CD14-positive monocyte (primary cell): ENCODE results near the gene PRKAG3. TPM values are rescaled to one million over a fixed set of nuclear protein-coding genes. Genes with fewer than 3 reads are reported as not detected.
A peak's percentile ranks its signal among the peaks of the same experiment; 100 is the strongest.

Experiments used
- DNase-seq, 3 donors: peaks; one replicate each; pipeline ENCODE4 v3.0.0-alpha.2; 2011 to 2022
- H2AFZ ChIP-seq: 2 replicates; pipeline ENCODE4 v1.6.0; 2012; ENCODE audit warnings: mild to moderate bottlenecking, low read depth, low read length, inconsistent platforms; ENCODE audit not compliant: insufficient read depth, poor library complexity, severe bottlenecking
- H3K27ac ChIP-seq, 2 donors: 1 replicate in 1 of 2; 2 replicates in 1 of 2; pipeline ENCODE4 v1.5.1; 2012 to 2013; ENCODE audit warnings: low read length in 2 of 2, control low read depth in 1 of 2, inconsistent platforms in 1 of 2, low read depth in 1 of 2, mild to moderate bottlenecking in 1 of 2
- H3K27me3 ChIP-seq, 2 donors: one replicate each; pipeline versions ENCODE4 v1.6.0 to v1.6.1; 2011 to 2013; ENCODE audit warnings: low read length in 2 of 2; ENCODE audit not compliant: control insufficient read depth in 2 of 2, insufficient read depth in 2 of 2
- H3K36me3 ChIP-seq, 2 donors: replicated peaks in 1 of 2; 1 replicate in 1 of 2; 2 replicates in 1 of 2; pipeline versions ENCODE4 v1.5.1 to v1.6.1; 2012 to 2013; ENCODE audit warnings: low read length in 2 of 2, control low read depth in 1 of 2, inconsistent platforms in 1 of 2, mild to moderate bottlenecking in 1 of 2; ENCODE audit not compliant: insufficient read depth in 2 of 2, control insufficient read depth in 1 of 2
- H3K4me1 ChIP-seq, 2 donors: 1 replicate in 1 of 2; 2 replicates in 1 of 2; pipeline versions ENCODE4 v1.5.1 to v1.6.1; 2012 to 2013; ENCODE audit warnings: low read length in 2 of 2, control low read depth in 1 of 2, inconsistent platforms in 1 of 2, mild to moderate bottlenecking in 1 of 2, moderate library complexity in 1 of 2; ENCODE audit not compliant: insufficient read depth in 2 of 2, control insufficient read depth in 1 of 2
- H3K4me2 ChIP-seq: replicated peaks from 2 replicates; pipeline ENCODE3; 2012; ENCODE audit warnings: low read length, moderate library complexity, mild to moderate bottlenecking; ENCODE audit not compliant: poor library complexity, severe bottlenecking; ENCODE audit errors: extremely low read depth
- H3K4me3 ChIP-seq, 3 experiments: fragments of 200-600 bp in 1 of 3; sonication (generic) in 1 of 3; replicated peaks in 1 of 3; 1 replicate in 2 of 3; 2 replicates in 1 of 3; pipeline ENCODE4 v1.5.1; 2011 to 2013; ENCODE audit warnings: low read length in 3 of 3, mild to moderate bottlenecking in 3 of 3, control low read depth in 2 of 3, low read depth in 2 of 3, inconsistent platforms in 1 of 3, moderate library complexity in 1 of 3
- H3K79me2 ChIP-seq: 2 replicates; pipeline ENCODE4 v1.6.0; 2012; ENCODE audit warnings: mild to moderate bottlenecking, control low read depth, inconsistent platforms, low read length, moderate library complexity; ENCODE audit not compliant: insufficient read depth
- H3K9ac ChIP-seq: 2 replicates; pipeline ENCODE4 v1.6.0; 2017; ENCODE audit warnings: low read length, mild to moderate bottlenecking; ENCODE audit not compliant: insufficient read depth, poor library complexity, severe bottlenecking
- H3K9me3 ChIP-seq, 2 donors: replicated peaks in 1 of 2; 1 replicate in 1 of 2; 2 replicates in 1 of 2; pipeline versions ENCODE4 v1.5.1 to v1.6.1; 2012 to 2013; ENCODE audit warnings: low read length in 2 of 2, control low read depth in 1 of 2; ENCODE audit not compliant: control insufficient read depth in 1 of 2, insufficient read depth in 1 of 2
- H4K20me1 ChIP-seq: 2 replicates; pipeline ENCODE4 v1.6.0; 2012; ENCODE audit warnings: mild to moderate bottlenecking, low read length, control low read depth, moderate library complexity; ENCODE audit not compliant: insufficient read depth
- H3K27ac Mint-ChIP-seq, 7 donors: one replicate each; pipeline ENCODE4 v1.8.0; 2020; ENCODE audit warnings: mild to moderate bottlenecking in 7 of 7, mixed read lengths in 7 of 7, moderate library complexity in 6 of 7, inconsistent platforms in 2 of 7
- H3K27me3 Mint-ChIP-seq, 3 donors: one replicate each; pipeline ENCODE4 v1.8.0; 2021 to 2022; ENCODE audit warnings: low read depth in 3 of 3, mild to moderate bottlenecking in 3 of 3, mixed read lengths in 3 of 3, moderate library complexity in 3 of 3, inconsistent platforms in 1 of 3
- H3K36me3 Mint-ChIP-seq, 2 donors: one replicate each; pipeline ENCODE4 v1.8.0; 2020; ENCODE audit warnings: mixed read lengths in 2 of 2, inconsistent platforms in 1 of 2, mild to moderate bottlenecking in 1 of 2
- H3K4me1 Mint-ChIP-seq: one replicate; pipeline ENCODE4 v1.8.0; 2020; ENCODE audit warnings: mild to moderate bottlenecking, mixed read lengths
- H3K4me3 Mint-ChIP-seq, 2 donors: one replicate each; pipeline ENCODE4 v1.8.0; 2020; ENCODE audit warnings: mild to moderate bottlenecking in 2 of 2, mixed read lengths in 2 of 2, moderate library complexity in 1 of 2
- H3K9me3 Mint-ChIP-seq, 7 donors: one replicate each; pipeline ENCODE4 v1.8.0; 2020 to 2022; ENCODE audit warnings: mixed read lengths in 7 of 7, mild to moderate bottlenecking in 6 of 7, moderate library complexity in 6 of 7, inconsistent platforms in 2 of 7
- CTCF ChIP-seq: fragments of 200-600 bp; IDR thresholded peaks from one replicate; pipeline ENCODE4 v1.8.0; 2022; ENCODE audit warnings: antibody characterized with exemption, mild to moderate bottlenecking
- WGBS: methylation state at CpG from one replicate; pipeline ENCODE4 v1.1.5; 2013; ENCODE audit warnings: missing lambda C conversion rate; ENCODE audit not compliant: insufficient coverage; 5-methylcytosine and 5-hydroxymethylcytosine counted together
- intact Hi-C, 2 donors: fragments of 100-400 bp; cut with micrococcal nuclease; formaldehyde crosslinking; loops; one replicate each; pipeline versions ENCODE4 v1.15.0 to v1.15.1; 2023
- polyA minus RNA-seq: library from RNA; depleted of rRNA, polyadenylated mRNA; stranded (reverse); fragments of >200 nt; gene quantifications from 2 replicates; pipeline ENCODE4 v1.2.3, GENCODE V29; 2012
- polyA plus RNA-seq, 3 donors: library from polyadenylated mRNA; depleted of rRNA in 1 of 3; unstranded in 2 of 3; stranded (reverse) in 1 of 3; fragments of 300-500 nt in 2 of 3; fragments of >200 nt in 1 of 3; fragmentation: Illumina TruSeq in 2 of 3; gene quantifications; 1 replicate in 2 of 3; 2 replicates in 1 of 3; pipeline ENCODE4 v1.2.3, GENCODE V29; 2012 to 2021
- total RNA-seq, 12 experiments: library from RNA in 1 of 12; stranded (reverse) in 1 of 12; fragments of 120-200 nt in 1 of 12; gene quantifications; one replicate each; pipeline ENCODE4 v1.2.4 and lab custom pipeline; 2013 to 2026; ENCODE audit warnings: mixed read lengths in 6 of 12, inconsistent platforms in 1 of 12

The PRKAG3 gene
- not detected for total RNA-seq (2013)
- polyA plus RNA-seq (not detected), polyA minus RNA-seq (not detected in 2 replicates), total RNA-seq (lab: John Stamatoyannopoulos, UW) (0 to 1.3 (median 0.35) reads per million in 11 experiments)

GRCh38 chr2:218831378-218831990 is at the start of gene PRKAG3:
TSS of gene PRKAG3 (minus strand) at chr2:218831803.
- Histone ChIP-seq H3K9me3 (no peaks in the 10 kb centered on the region), H3K36me3 (no peaks in the 10 kb centered on the region), H3K27me3 (peaks cover 19 to 29% of the 10 kb centered on the region in 2 donors), H3K79me2 (no peaks in the 10 kb centered on the region), H3K9ac (no peak within 1 kb of the TSS), H3K4me2 (no peak within 1 kb of the TSS), H3K4me3 (no peak within 1 kb of the TSS), H3K4me1 (peaks cover 8 to 18% of the 10 kb centered on the region in 2 donors), H3K27ac (no peak within 1 kb of the TSS), H2AFZ (peak within 1 kb of the TSS; percentile 36), H4K20me1 (no peaks in the 10 kb centered on the region)
- intact Hi-C loops: loop anchor here in 1 of 2 donors (5.0 kb wide), 1 partner anchor 34 kb away; no protein-coding TSS in a partner anchor
- Mint-ChIP-seq H3K4me3 (peak within 1 kb of the TSS in 1 of 2 donors; percentile 77), H3K9me3 (peaks cover 0 to 8% (median 0%) of the 10 kb centered on the region in 7 donors), H3K27me3 (peaks cover 33 to 48% (median 45%) of the 10 kb centered on the region in 3 donors), H3K27ac (peak within 1 kb of the TSS in 3 of 7 donors; percentile 22 to 32 (median 27)), H3K36me3 (no peaks in the 10 kb centered on the region), H3K4me1 (peaks cover 27% of the 10 kb centered on the region)
- DNase-seq: no peak
- WGBS: 86% methylated on average over 18 of the region's 18 CpGs
- TF ChIP-seq CTCF: no peak

DNA sequence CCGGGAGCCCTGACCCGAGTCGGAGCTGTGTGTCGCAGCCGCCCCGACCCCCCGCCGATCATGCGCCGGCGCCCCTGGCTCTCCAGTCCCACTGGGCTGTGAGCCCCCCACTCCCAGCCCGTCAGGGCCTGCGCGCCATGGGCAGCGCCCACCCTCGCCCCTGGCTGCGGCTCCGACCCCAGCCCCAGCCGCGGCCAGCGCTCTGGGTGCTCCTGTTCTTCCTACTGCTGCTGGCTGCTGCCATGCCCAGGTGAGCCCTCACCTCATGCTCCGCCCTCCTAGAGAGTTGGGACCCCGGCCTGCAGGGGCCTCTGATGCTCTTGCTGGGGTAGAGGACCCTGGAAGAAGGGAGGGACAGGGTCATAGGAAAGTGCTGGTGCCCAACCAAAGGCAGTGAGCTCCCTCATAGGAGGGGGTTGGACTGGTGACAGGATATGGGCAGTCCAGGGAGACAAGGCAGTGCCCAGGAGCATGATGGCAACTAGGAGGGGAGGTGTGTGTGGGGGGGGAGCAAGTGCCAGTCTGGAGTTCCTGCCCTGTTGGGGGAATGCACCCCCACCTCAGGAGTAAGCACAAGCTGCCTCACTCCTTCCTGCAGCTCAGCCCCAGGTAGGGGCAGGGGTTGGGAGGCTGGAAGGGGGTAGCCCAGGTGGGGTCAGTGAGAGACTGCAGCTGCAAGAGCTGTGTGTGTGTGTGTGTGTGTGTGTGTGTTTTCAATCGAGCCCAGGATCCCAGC is 49.4 kb upstream of the PRKAG3 start:
- DNase-seq: no peak
- H3K4me2 ChIP-seq: peak overlapping the region; percentile 42
- H3K9me3 ChIP-seq: peaks cover 0 to 36% of the 10 kb centered on the region in 2 donors
- peaks cover 4 to 11% of the 10 kb centered on the region in 2 donors for H3K4me1 ChIP-seq
- H3K9ac ChIP-seq: no peak overlapping the region
- H3K27ac ChIP-seq: no peak overlapping the region
- peak overlapping the region; percentile 60 to 80 for H3K4me3 Mint-ChIP-seq
- H4K20me1 ChIP-seq: no peaks in the 10 kb centered on the region
- H3K4me3 ChIP-seq: no peak overlapping the region
- H3K36me3 Mint-ChIP-seq: peaks cover 0 to 12% of the 10 kb centered on the region in 2 donors
- H3K79me2 ChIP-seq: no peaks in the 10 kb centered on the region
- 12% methylated on average over 24 of the region's 24 CpGs for WGBS
- H3K4me1 Mint-ChIP-seq: peaks cover 21% of the 10 kb centered on the region
- H3K27me3 Mint-ChIP-seq: peaks cover 83 to 99% (median 84%) of the 10 kb centered on the region in 3 donors
- no peaks in the 10 kb centered on the region for H3K36me3 ChIP-seq
- no peak for TF ChIP-seq CTCF
- no peak overlapping the region for H2AFZ ChIP-seq
- intact Hi-C loops: no loop called here
- H3K9me3 Mint-ChIP-seq: peaks cover 0 to 19% (median 8%) of the 10 kb centered on the region in 7 donors
- H3K27ac Mint-ChIP-seq: peak overlapping the region in 1 of 7 donors; percentile 37
- peaks cover 67 to 95% of the 10 kb centered on the region in 2 donors for H3K27me3 ChIP-seq
